HEK293 (cell line): Measurements from ENCODE around the gene TEX9.
A peak's percentile ranks its signal among the peaks of the same experiment; 100 is the strongest.

Experiments used
- BCL11B ChIP-seq: fragments of 450-650 bp; formaldehyde crosslinking; IDR thresholded peaks from 2 replicates; pipeline ENCODE4 v1.5.1; 2016; ENCODE audit warnings: low read depth, missing biosample characterization, missing genetic modification characterization
- GLI4 ChIP-seq: fragments of 450-650 bp; formaldehyde crosslinking; IDR thresholded peaks from 2 replicates; pipeline ENCODE4 v1.5.1; 2016; ENCODE audit warnings: missing biosample characterization, missing genetic modification characterization
- GLIS1 ChIP-seq: fragments of 450-650 bp; formaldehyde crosslinking; IDR thresholded peaks from 2 replicates; pipeline ENCODE4 v1.5.1; 2016; ENCODE audit warnings: missing biosample characterization, missing genetic modification characterization
- IKZF3 ChIP-seq: fragments of 450-650 bp; IDR thresholded peaks from 2 replicates; pipeline ENCODE4 v1.5.0; 2018; ENCODE audit warnings: missing biosample characterization, mild to moderate bottlenecking, missing genetic modification characterization, moderate library complexity
- KLF9 ChIP-seq: fragments of 450-650 bp; formaldehyde crosslinking; IDR thresholded peaks from 2 replicates; pipeline ENCODE4 v1.5.1; 2016; ENCODE audit warnings: missing biosample characterization, missing genetic modification characterization, low read depth
- MYNN ChIP-seq: fragments of 450-650 bp; formaldehyde crosslinking; IDR thresholded peaks from 2 replicates; pipeline ENCODE4 v1.5.1; 2016; ENCODE audit warnings: missing biosample characterization, missing genetic modification characterization, borderline replicate concordance
- RBAK ChIP-seq: fragments of 450-650 bp; formaldehyde crosslinking; IDR thresholded peaks from 2 replicates; pipeline ENCODE4 v1.5.1; 2016; ENCODE audit warnings: missing biosample characterization, missing genetic modification characterization
- SCRT2 ChIP-seq: fragments of 450-650 bp; formaldehyde crosslinking; IDR thresholded peaks from 2 replicates; pipeline ENCODE4 v1.5.1; 2016; ENCODE audit warnings: missing biosample characterization, missing genetic modification characterization
- SETDB1 ChIP-seq: IDR thresholded peaks from one replicate; pipeline ENCODE4 v1.6.1; 2017; ENCODE audit warnings: mild to moderate bottlenecking, low read length, moderate library complexity, mixed read lengths; ENCODE audit not compliant: insufficient read length
- ZBTB11 ChIP-seq: fragments of 450-650 bp; formaldehyde crosslinking; conservative IDR thresholded peaks from 2 replicates; pipeline ENCODE4 v1.5.1; 2016; ENCODE audit warnings: low read depth, missing biosample characterization, missing genetic modification characterization
- ZEB2 ChIP-seq: fragments of 450-650 bp; formaldehyde crosslinking; IDR thresholded peaks from 2 replicates; pipeline ENCODE4 v1.5.1; 2016; ENCODE audit warnings: missing biosample characterization, missing genetic modification characterization
- ZFP69B ChIP-seq: fragments of 450-650 bp; formaldehyde crosslinking; IDR thresholded peaks from 2 replicates; pipeline ENCODE4 v1.5.1; 2016; ENCODE audit warnings: missing biosample characterization, missing genetic modification characterization
- ZIC2 ChIP-seq: fragments of 450-650 bp; formaldehyde crosslinking; IDR thresholded peaks from 2 replicates; pipeline ENCODE4 v1.5.1; 2016; ENCODE audit warnings: missing biosample characterization, missing genetic modification characterization
- ZNF114 ChIP-seq: fragments of 450-650 bp; formaldehyde crosslinking; IDR thresholded peaks from 2 replicates; pipeline ENCODE4 v1.5.0; 2017; ENCODE audit warnings: missing biosample characterization, missing genetic modification characterization
- ZNF157 ChIP-seq: fragments of 450-650 bp; formaldehyde crosslinking; IDR thresholded peaks from 2 replicates; pipeline ENCODE4 v1.5.1; 2016; ENCODE audit warnings: missing biosample characterization, missing genetic modification characterization
- ZNF394 ChIP-seq: fragments of 450-650 bp; formaldehyde crosslinking; IDR thresholded peaks from 2 replicates; pipeline ENCODE4 v1.5.1; 2016; ENCODE audit warnings: missing biosample characterization, missing genetic modification characterization, mild to moderate bottlenecking, moderate library complexity, borderline replicate concordance
- ZNF473 ChIP-seq: fragments of 450-650 bp; formaldehyde crosslinking; IDR thresholded peaks from 2 replicates; pipeline ENCODE4 v1.5.1; 2017; ENCODE audit warnings: missing biosample characterization, missing genetic modification characterization
- ZNF529 ChIP-seq: fragments of 450-650 bp; formaldehyde crosslinking; IDR thresholded peaks from 2 replicates; pipeline ENCODE4 v1.5.1; 2017; ENCODE audit warnings: missing genetic modification characterization, missing biosample characterization; ENCODE audit not compliant: insufficient replicate concordance
- ZNF558 ChIP-seq: fragments of 450-650 bp; formaldehyde crosslinking; IDR thresholded peaks from 2 replicates; pipeline ENCODE4 v1.5.1; 2016; ENCODE audit warnings: missing biosample characterization, missing genetic modification characterization
- ZNF677 ChIP-seq: fragments of 450-650 bp; IDR thresholded peaks from 2 replicates; pipeline ENCODE4 v1.5.0; 2018; ENCODE audit warnings: missing biosample characterization, mild to moderate bottlenecking, missing genetic modification characterization, moderate library complexity
- ZNF707 ChIP-seq: fragments of 450-650 bp; formaldehyde crosslinking; IDR thresholded peaks from 2 replicates; pipeline ENCODE4 v1.5.1; 2016; ENCODE audit warnings: missing biosample characterization, missing genetic modification characterization
- ZNF768 ChIP-seq: fragments of 450-650 bp; formaldehyde crosslinking; IDR thresholded peaks from 2 replicates; pipeline ENCODE4 v1.5.1; 2018; ENCODE audit warnings: missing biosample characterization, mild to moderate bottlenecking, missing genetic modification characterization
- ZNF830 ChIP-seq: fragments of 450-650 bp; IDR thresholded peaks from 2 replicates; pipeline ENCODE4 v1.5.0; 2018; ENCODE audit warnings: missing biosample characterization, missing genetic modification characterization, low read depth, mild to moderate bottlenecking, moderate library complexity
- ZNF843 ChIP-seq: fragments of 450-650 bp; formaldehyde crosslinking; IDR thresholded peaks from 2 replicates; pipeline ENCODE4 v1.5.1; 2016; ENCODE audit warnings: missing biosample characterization, missing genetic modification characterization
- ZSCAN18 ChIP-seq: fragments of 450-650 bp; formaldehyde crosslinking; IDR thresholded peaks from 2 replicates; pipeline ENCODE4 v1.5.1; 2016; ENCODE audit warnings: missing biosample characterization, missing genetic modification characterization
- ZXDB ChIP-seq: fragments of 450-650 bp; formaldehyde crosslinking; IDR thresholded peaks from 2 replicates; pipeline ENCODE4 v1.5.1; 2016; ENCODE audit warnings: missing biosample characterization, missing genetic modification characterization
- TF ChIP-seq, protein P1 (sequence below): fragments of 450-650 bp; formaldehyde crosslinking; IDR thresholded peaks from 2 replicates; pipeline ENCODE4 v1.5.1; 2016; ENCODE audit warnings: missing biosample characterization, missing genetic modification characterization
- TF ChIP-seq, protein P2 (sequence below): fragments of 450-650 bp; formaldehyde crosslinking; IDR thresholded peaks from 2 replicates; pipeline ENCODE4 v1.5.1; 2016; ENCODE audit warnings: missing biosample characterization, missing genetic modification characterization
- TF ChIP-seq, protein P3 (sequence below): fragments of 450-650 bp; formaldehyde crosslinking; IDR thresholded peaks from 2 replicates; pipeline ENCODE4 v1.5.1; 2016; ENCODE audit warnings: missing biosample characterization, missing genetic modification characterization

The TEX9 gene

GRCh38 chr15:56369234-56369633 lies 4.0 kb downstream of the TEX9 start (continued):
- 0 out of 2 replicates have a peak, but pooled peaks have one; percentile 30 for TF ChIP-seq ZNF843 (tag by site-specific recombination)
- TF ChIP-seq ZNF768 (tag by site-specific recombination) = no peak
- TF ChIP-seq, protein P1, sequence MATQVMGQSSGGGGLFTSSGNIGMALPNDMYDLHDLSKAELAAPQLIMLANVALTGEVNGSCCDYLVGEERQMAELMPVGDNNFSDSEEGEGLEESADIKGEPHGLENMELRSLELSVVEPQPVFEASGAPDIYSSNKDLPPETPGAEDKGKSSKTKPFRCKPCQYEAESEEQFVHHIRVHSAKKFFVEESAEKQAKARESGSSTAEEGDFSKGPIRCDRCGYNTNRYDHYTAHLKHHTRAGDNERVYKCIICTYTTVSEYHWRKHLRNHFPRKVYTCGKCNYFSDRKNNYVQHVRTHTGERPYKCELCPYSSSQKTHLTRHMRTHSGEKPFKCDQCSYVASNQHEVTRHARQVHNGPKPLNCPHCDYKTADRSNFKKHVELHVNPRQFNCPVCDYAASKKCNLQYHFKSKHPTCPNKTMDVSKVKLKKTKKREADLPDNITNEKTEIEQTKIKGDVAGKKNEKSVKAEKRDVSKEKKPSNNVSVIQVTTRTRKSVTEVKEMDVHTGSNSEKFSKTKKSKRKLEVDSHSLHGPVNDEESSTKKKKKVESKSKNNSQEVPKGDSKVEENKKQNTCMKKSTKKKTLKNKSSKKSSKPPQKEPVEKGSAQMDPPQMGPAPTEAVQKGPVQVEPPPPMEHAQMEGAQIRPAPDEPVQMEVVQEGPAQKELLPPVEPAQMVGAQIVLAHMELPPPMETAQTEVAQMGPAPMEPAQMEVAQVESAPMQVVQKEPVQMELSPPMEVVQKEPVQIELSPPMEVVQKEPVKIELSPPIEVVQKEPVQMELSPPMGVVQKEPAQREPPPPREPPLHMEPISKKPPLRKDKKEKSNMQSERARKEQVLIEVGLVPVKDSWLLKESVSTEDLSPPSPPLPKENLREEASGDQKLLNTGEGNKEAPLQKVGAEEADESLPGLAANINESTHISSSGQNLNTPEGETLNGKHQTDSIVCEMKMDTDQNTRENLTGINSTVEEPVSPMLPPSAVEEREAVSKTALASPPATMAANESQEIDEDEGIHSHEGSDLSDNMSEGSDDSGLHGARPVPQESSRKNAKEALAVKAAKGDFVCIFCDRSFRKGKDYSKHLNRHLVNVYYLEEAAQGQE = no peak
- TF ChIP-seq ZSCAN18 (tag by site-specific recombination) = no peak
- TF ChIP-seq, protein P2, sequence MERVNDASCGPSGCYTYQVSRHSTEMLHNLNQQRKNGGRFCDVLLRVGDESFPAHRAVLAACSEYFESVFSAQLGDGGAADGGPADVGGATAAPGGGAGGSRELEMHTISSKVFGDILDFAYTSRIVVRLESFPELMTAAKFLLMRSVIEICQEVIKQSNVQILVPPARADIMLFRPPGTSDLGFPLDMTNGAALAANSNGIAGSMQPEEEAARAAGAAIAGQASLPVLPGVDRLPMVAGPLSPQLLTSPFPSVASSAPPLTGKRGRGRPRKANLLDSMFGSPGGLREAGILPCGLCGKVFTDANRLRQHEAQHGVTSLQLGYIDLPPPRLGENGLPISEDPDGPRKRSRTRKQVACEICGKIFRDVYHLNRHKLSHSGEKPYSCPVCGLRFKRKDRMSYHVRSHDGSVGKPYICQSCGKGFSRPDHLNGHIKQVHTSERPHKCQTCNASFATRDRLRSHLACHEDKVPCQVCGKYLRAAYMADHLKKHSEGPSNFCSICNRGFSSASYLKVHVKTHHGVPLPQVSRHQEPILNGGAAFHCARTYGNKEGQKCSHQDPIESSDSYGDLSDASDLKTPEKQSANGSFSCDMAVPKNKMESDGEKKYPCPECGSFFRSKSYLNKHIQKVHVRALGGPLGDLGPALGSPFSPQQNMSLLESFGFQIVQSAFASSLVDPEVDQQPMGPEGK (tag by site-specific recombination) = peak; percentile 57
- no peak for TF ChIP-seq ZNF157 (tag by site-specific recombination)
- no peak for TF ChIP-seq RBAK (tag by site-specific recombination)
- peak; percentile 91 for TF ChIP-seq SCRT2 (tag by site-specific recombination)
- TF ChIP-seq ZBTB11 = no peak
- no peak for TF ChIP-seq MYNN (tag by site-specific recombination)
- TF ChIP-seq ZNF830 = no peak
- TF ChIP-seq ZNF114 (tag by site-specific recombination) = no peak
- TF ChIP-seq ZIC2 (tag by site-specific recombination) = peak; percentile 86
- peak; percentile 52 for TF ChIP-seq GLIS1
- TF ChIP-seq ZNF529 = no peak
- TF ChIP-seq BCL11B = no peak
- 0 out of 2 replicates have a peak, but pooled peaks have one; percentile 51 for TF ChIP-seq ZNF707 (tag by site-specific recombination)
- TF ChIP-seq ZNF558 = peak; percentile 42; the same call in 1 of the 2 replicates
- TF ChIP-seq ZXDB (tag by site-specific recombination) = no peak; the same call in 1 of the 2 replicates
- no peak for TF ChIP-seq SETDB1
- TF ChIP-seq ZEB2 (tag by site-specific recombination) = peak; percentile 75
- TF ChIP-seq ZNF473 (tag by site-specific recombination) = no peak
- no peak for TF ChIP-seq GLI4 (tag by site-specific recombination)
- TF ChIP-seq ZFP69B (tag by site-specific recombination) = peak; percentile 33; the same call in 1 of the 2 replicates
- no peak for TF ChIP-seq KLF9 (tag by site-specific recombination)
- TF ChIP-seq, protein P3, sequence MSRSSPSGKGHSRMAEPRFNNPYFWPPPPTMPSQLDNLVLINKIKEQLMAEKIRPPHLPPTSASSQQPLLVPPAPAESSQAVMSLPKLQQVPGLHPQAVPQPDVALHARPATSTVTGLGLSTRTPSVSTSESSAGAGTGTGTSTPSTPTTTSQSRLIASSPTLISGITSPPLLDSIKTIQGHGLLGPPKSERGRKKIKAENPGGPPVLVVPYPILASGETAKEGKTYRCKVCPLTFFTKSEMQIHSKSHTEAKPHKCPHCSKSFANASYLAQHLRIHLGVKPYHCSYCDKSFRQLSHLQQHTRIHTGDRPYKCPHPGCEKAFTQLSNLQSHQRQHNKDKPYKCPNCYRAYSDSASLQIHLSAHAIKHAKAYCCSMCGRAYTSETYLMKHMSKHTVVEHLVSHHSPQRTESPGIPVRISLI (tag by site-specific recombination) = peak; percentile 93
- TF ChIP-seq ZNF394 = peak; percentile 70; the same call in 1 of the 2 replicates
- TF ChIP-seq ZNF677 (tag by site-specific recombination) = no peak
- no peak for TF ChIP-seq IKZF3 (tag by site-specific recombination)
